GM23338 (cell line): ENCODE data around the gene BRICD5. TPM values are rescaled to one million over a fixed set of nuclear protein-coding genes. Genes with fewer than 3 reads are reported as not detected.

Experiments used
- ATAC-seq: fragments of 200-7000 bp; cut with Tn5 transposase; 3 replicates; pipeline ENCODE4 v1.9.1; 2020
- DNase-seq: peaks from one replicate; pipeline ENCODE4 v3.0.0-alpha.2; 2015; ENCODE audit warnings: low spot score
- H2AFZ ChIP-seq: fragments of 200-600 bp; sonication (generic); 2 replicates; pipeline ENCODE4 v1.8.0; 2016; ENCODE audit warnings: antibody characterized with exemption, mild to moderate bottlenecking, moderate library complexity
- H3F3A ChIP-seq: fragments of 200-600 bp; sonication (generic); replicated peaks from 2 replicates; pipeline ENCODE4 v1.8.0; 2017; ENCODE audit warnings: antibody characterized with exemption, mixed run types, low read depth
- H3K27ac ChIP-seq: fragments of 200-600 bp; sonication (generic); 2 replicates; pipeline ENCODE4 v1.6.1; 2016; ENCODE audit warnings: low read depth
- H3K27me3 ChIP-seq: fragments of 200-600 bp; sonication (generic); 2 replicates; pipeline ENCODE4 v1.8.0; 2016; ENCODE audit warnings: mild to moderate bottlenecking, mixed run types, moderate library complexity; ENCODE audit not compliant: insufficient read depth
- H3K36me3 ChIP-seq: fragments of 200-600 bp; sonication (generic); 2 replicates; pipeline ENCODE4 v1.8.0; 2016; ENCODE audit warnings: mild to moderate bottlenecking; ENCODE audit not compliant: insufficient read depth
- H3K4me1 ChIP-seq: fragments of 200-600 bp; sonication (generic); 2 replicates; pipeline ENCODE4 v1.8.0; 2016; ENCODE audit warnings: mild to moderate bottlenecking, moderate library complexity; ENCODE audit not compliant: insufficient read depth
- H3K4me2 ChIP-seq: fragments of 200-600 bp; sonication (generic); 2 replicates; pipeline ENCODE4 v1.7.1; 2017; ENCODE audit warnings: mixed run types
- H3K4me3 ChIP-seq: fragments of 200-600 bp; sonication (generic); 2 replicates; pipeline ENCODE4 v1.6.1; 2016; ENCODE audit warnings: mixed run types
- H3K79me2 ChIP-seq: fragments of 200-600 bp; sonication (generic); replicated peaks from 2 replicates; pipeline ENCODE4 v1.8.0; 2017; ENCODE audit warnings: mild to moderate bottlenecking; ENCODE audit not compliant: insufficient read depth
- H3K9me2 ChIP-seq: fragments of 200-600 bp; sonication (generic); 2 replicates; pipeline ENCODE4 v1.8.0; 2017; ENCODE audit not compliant: insufficient read depth
- H4K20me1 ChIP-seq: fragments of 200-600 bp; sonication (generic); replicated peaks from 2 replicates; pipeline ENCODE4 v1.8.0; 2017; ENCODE audit warnings: mild to moderate bottlenecking; ENCODE audit not compliant: insufficient read depth
- H3K27ac Mint-ChIP-seq: 2 replicates; pipeline ENCODE4 v1.8.0; 2020; ENCODE audit warnings: inconsistent platforms, mild to moderate bottlenecking, moderate library complexity, mixed read lengths
- H3K27me3 Mint-ChIP-seq: 3 replicates; pipeline ENCODE4 v1.8.0; 2022; ENCODE audit warnings: low read depth, mild to moderate bottlenecking, moderate library complexity, mixed read lengths, inconsistent platforms; ENCODE audit not compliant: insufficient read depth, poor library complexity
- H3K36me3 Mint-ChIP-seq: 3 replicates; pipeline ENCODE4 v1.8.0; 2021; ENCODE audit warnings: low read depth, mild to moderate bottlenecking, inconsistent platforms, moderate library complexity, mixed read lengths
- H3K4me1 Mint-ChIP-seq: 3 replicates; pipeline ENCODE4 v1.8.0; 2020; ENCODE audit warnings: mild to moderate bottlenecking, inconsistent platforms, mixed read lengths
- H3K4me3 Mint-ChIP-seq: 3 replicates; pipeline ENCODE4 v1.8.0; 2021; ENCODE audit warnings: moderate library complexity, mild to moderate bottlenecking, inconsistent platforms, mixed read lengths
- H3K9me3 Mint-ChIP-seq: 3 replicates; pipeline ENCODE4 v1.8.0; 2020; ENCODE audit warnings: moderate library complexity, mild to moderate bottlenecking, inconsistent platforms, mixed read lengths
- CREB1 ChIP-seq: fragments of 250-450 bp; sonication (Bioruptor Pico); IDR thresholded peaks from 2 replicates; pipeline ENCODE4 v1.5.0; 2020; ENCODE audit warnings: low read depth, mild to moderate bottlenecking, moderate library complexity
- CTCF ChIP-seq, 2 experiments: fragments of 200-600 bp in 1 of 2; sonication (generic) in 1 of 2; conservative IDR thresholded peaks; 2 replicates each; pipeline versions ENCODE4 v1.5.1 to v1.6.1; 2016 to 2017; ENCODE audit warnings: antibody characterized with exemption in 2 of 2, low read depth in 2 of 2, mild to moderate bottlenecking in 2 of 2, moderate library complexity in 1 of 2
- ETS1 ChIP-seq: IDR thresholded peaks from 2 replicates; pipeline ENCODE4 v1.6.1; 2016; ENCODE audit warnings: antibody characterized with exemption
- EZH2 ChIP-seq: fragments of 200-600 bp; sonication (generic); IDR thresholded peaks from one replicate; pipeline ENCODE4 v1.8.0; 2017; ENCODE audit warnings: antibody characterized with exemption, mild to moderate bottlenecking, low read depth; ENCODE audit not compliant: unreplicated experiment
- EZH2phosphoT487 ChIP-seq: fragments of 200-600 bp; sonication (generic); IDR thresholded peaks from one replicate; pipeline ENCODE4 v1.8.1; 2018; ENCODE audit warnings: antibody characterized with exemption; ENCODE audit not compliant: unreplicated experiment
- JUNB ChIP-seq: IDR thresholded peaks from one replicate; pipeline ENCODE4 v1.6.1; 2016; ENCODE audit warnings: antibody characterized with exemption; ENCODE audit not compliant: unreplicated experiment
- ZNF114 ChIP-seq: fragments of 250-450 bp; sonication (Bioruptor Pico); IDR thresholded peaks from 2 replicates; pipeline ENCODE4 v1.5.0; 2020; ENCODE audit warnings: mild to moderate bottlenecking, moderate library complexity
- ZNF331 ChIP-seq: fragments of 250-450 bp; sonication (Bioruptor Pico); IDR thresholded peaks from 2 replicates; pipeline ENCODE4 v1.5.0; 2020; ENCODE audit warnings: low read depth, mild to moderate bottlenecking, moderate library complexity
- ZNF462 ChIP-seq: fragments of 250-450 bp; sonication (Bioruptor Pico); IDR thresholded peaks from 2 replicates; pipeline ENCODE4 v1.5.0; 2020; ENCODE audit warnings: mild to moderate bottlenecking, moderate library complexity
- polyA plus RNA-seq: library from polyadenylated mRNA; unstranded; fragments of >200 nt; fragmentation: Nextera tagmentation; extraction: Ambion mirVana; gene quantifications from 2 replicates; pipeline ENCODE4 v1.2.1, GENCODE V29; 2016
- total RNA-seq: library from RNA; depleted of rRNA; stranded (reverse); fragments of >200 nt; shearing (Covaris generic); gene quantifications from 2 replicates; pipeline ENCODE4 v1.2.3, GENCODE V29; 2014

BRICD5 gene
- total and polyA plus RNA-seq, 2 experiments from 2014 or later, result 5.3 to 6.3 TPM

GRCh38 chr16:2234813-2235170 is 24.1 kb upstream of the BRICD5 start:
- 0 out of 2 replicates have a peak, but pooled peaks cover 5% of the 10 kb centered on the region for H3K36me3 ChIP-seq
- H3K27me3 ChIP-seq, result peaks cover 18% of the 10 kb centered on the region
- no peak overlapping the region for H3K27ac ChIP-seq
- Mint-ChIP-seq H3K27ac (no peak overlapping the region), H3K36me3 (peaks cover 10% of the 10 kb centered on the region; the same call in 2 of the 3 replicates), H3K9me3 (no peaks in the 10 kb centered on the region), H3K27me3 (peaks cover 25% of the 10 kb centered on the region), H3K4me1 (no peaks in the 10 kb centered on the region), H3K4me3 (no peak overlapping the region)
- H3K9me2 ChIP-seq, result no peaks in the 10 kb centered on the region
- no peak for DNase-seq
- TF ChIP-seq EZH2, result no peak
- TF ChIP-seq ZNF462 (CRISPR knock-in tag), result no peak
- no peak for TF ChIP-seq JUNB
- TF ChIP-seq ZNF331 (CRISPR knock-in tag), result no peak
- no peak for TF ChIP-seq ETS1
- no peak for TF ChIP-seq EZH2phosphoT487
- TF ChIP-seq CTCF (conservative IDR thresholded peaks at IDR 0.05; ENCODE audit: low read depth in 2 of 2), result no peak
- TF ChIP-seq ZNF114, result no peak
- TF ChIP-seq CREB1 (CRISPR knock-in tag), result no peak
- no peak overlapping the region for H3K4me3 ChIP-seq
- no peaks in the 10 kb centered on the region; the same call in 1 of the 2 replicates for H3F3A ChIP-seq
- ATAC-seq, result no peak
- H2AFZ ChIP-seq, result no peak overlapping the region
- H4K20me1 ChIP-seq, result no peaks in the 10 kb centered on the region; the same call in 1 of the 2 replicates
- H3K4me1 ChIP-seq, result no peaks in the 10 kb centered on the region
- H3K4me2 ChIP-seq, result no peak overlapping the region
- H3K79me2 ChIP-seq, result no peaks in the 10 kb centered on the region
